Measurements from ENCODE around the gene SLC5A9.

GRCh38 chr1:48221122-48221521 is 1.4 kb upstream of the SLC5A9 start:
- TF ChIP-seq CTCF (IDR thresholded peaks at IDR 0.05; ENCODE audit: poor library complexity): no peak
- TF ChIP-seq EZH2phosphoT487 (IDR thresholded peaks at IDR 0.05; ENCODE audit: low read depth, severe bottlenecking, unreplicated experiment): no peak

Measured in hepatocyte (in vitro differentiated cells).